Endothelial cell of umbilical vein (primary cell): ENCODE results near the gene FAM167B.

Experiments used
- EZH2 ChIP-seq: IDR thresholded peaks from 2 replicates; pipeline ENCODE4 v1.6.1; 2012; ENCODE audit warnings: borderline replicate concordance, low read depth, mild to moderate bottlenecking, moderate library complexity, low read length, inconsistent platforms; ENCODE audit not compliant: severe bottlenecking
- GATA2 ChIP-seq: IDR thresholded peaks from 2 replicates; pipeline ENCODE4 v1.7.0; 2011; ENCODE audit warnings: low read depth, mild to moderate bottlenecking, moderate library complexity, mixed read lengths, low read length; ENCODE audit not compliant: insufficient read length, insufficient read depth
- POLR2A ChIP-seq: IDR thresholded peaks from 2 replicates; pipeline ENCODE4 v1.6.1; 2012; ENCODE audit warnings: low read depth, mild to moderate bottlenecking, control low read depth, low read length
- TF ChIP-seq, protein P1 (sequence below), 2 donors: IDR thresholded peaks; 1 replicate in 1 of 2; 2 replicates in 1 of 2; pipeline ENCODE4 v1.5.1; 2011; ENCODE audit warnings: low read length in 2 of 2, mild to moderate bottlenecking in 2 of 2, moderate library complexity in 2 of 2, control low read depth in 1 of 2, inconsistent platforms in 1 of 2, low read depth in 1 of 2; ENCODE audit not compliant: insufficient read depth in 1 of 2; ENCODE audit errors: extremely low read depth in 1 of 2

DNA sequence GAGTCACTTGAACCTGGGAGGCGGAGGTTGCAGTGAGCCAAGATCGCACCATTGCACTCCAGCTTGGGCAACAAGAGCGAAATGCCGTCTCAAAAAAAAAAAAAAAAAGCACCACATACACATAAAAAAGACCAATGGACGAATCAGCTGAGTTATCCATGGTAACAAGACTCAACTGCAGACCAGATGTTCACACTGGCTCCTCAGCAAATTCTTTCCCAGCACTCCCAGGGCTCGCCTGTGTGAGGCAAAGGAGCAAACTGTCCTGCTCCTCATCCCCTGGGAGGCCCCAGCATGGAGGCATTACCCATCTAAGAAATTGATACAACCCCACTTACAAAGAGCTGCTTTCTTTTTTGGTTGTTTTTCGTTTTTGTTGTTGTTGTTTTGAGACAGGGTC, 28.0 kb upstream of the FAM167B start:
- TF ChIP-seq, protein P1, sequence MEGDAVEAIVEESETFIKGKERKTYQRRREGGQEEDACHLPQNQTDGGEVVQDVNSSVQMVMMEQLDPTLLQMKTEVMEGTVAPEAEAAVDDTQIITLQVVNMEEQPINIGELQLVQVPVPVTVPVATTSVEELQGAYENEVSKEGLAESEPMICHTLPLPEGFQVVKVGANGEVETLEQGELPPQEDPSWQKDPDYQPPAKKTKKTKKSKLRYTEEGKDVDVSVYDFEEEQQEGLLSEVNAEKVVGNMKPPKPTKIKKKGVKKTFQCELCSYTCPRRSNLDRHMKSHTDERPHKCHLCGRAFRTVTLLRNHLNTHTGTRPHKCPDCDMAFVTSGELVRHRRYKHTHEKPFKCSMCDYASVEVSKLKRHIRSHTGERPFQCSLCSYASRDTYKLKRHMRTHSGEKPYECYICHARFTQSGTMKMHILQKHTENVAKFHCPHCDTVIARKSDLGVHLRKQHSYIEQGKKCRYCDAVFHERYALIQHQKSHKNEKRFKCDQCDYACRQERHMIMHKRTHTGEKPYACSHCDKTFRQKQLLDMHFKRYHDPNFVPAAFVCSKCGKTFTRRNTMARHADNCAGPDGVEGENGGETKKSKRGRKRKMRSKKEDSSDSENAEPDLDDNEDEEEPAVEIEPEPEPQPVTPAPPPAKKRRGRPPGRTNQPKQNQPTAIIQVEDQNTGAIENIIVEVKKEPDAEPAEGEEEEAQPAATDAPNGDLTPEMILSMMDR (IDR thresholded peaks at IDR 0.05; ENCODE audit: extremely low read depth in 1 of 2, insufficient read depth in 1 of 2, low read depth in 1 of 2, low read length in 2 of 2) = no peak
- no peak for TF ChIP-seq EZH2
- no peak for TF ChIP-seq POLR2A
- TF ChIP-seq GATA2 = no peak
